T-helper 1 cell treated with Interleukin-12 subunit alpha and Interleukin-12 subunit beta and Interleukin-4 antibody, amounts not matched to agents 30 μg/mL and 1 μg/mL, for 36 hours (primary cell): ENCODE data around the gene VWA8.
"Not testable (repeated sequence)": the region's sequence is repeated elsewhere in the genome, so short reads cannot be mapped to it uniquely, and the experiment has no call there.

ENCODE experiments used
- H3K27ac Mint-ChIP-seq: one replicate; pipeline ENCODE4 v1.8.0; 2021; ENCODE audit warnings: mild to moderate bottlenecking, mixed read lengths
- H3K27me3 Mint-ChIP-seq: one replicate; pipeline ENCODE4 v1.8.0; 2021; ENCODE audit warnings: low read depth, mixed read lengths
- H3K36me3 Mint-ChIP-seq: one replicate; pipeline ENCODE4 v1.8.0; 2021; ENCODE audit warnings: low read depth, mixed read lengths
- H3K4me1 Mint-ChIP-seq: one replicate; pipeline ENCODE4 v1.8.0; 2021; ENCODE audit warnings: low read depth, mixed read lengths
- H3K4me3 Mint-ChIP-seq: one replicate; pipeline ENCODE4 v1.8.0; 2021; ENCODE audit warnings: mild to moderate bottlenecking, moderate library complexity, mixed read lengths
- H3K9me3 Mint-ChIP-seq: one replicate; pipeline ENCODE4 v1.8.0; 2021; ENCODE audit warnings: mixed read lengths

The VWA8 gene

DNA sequence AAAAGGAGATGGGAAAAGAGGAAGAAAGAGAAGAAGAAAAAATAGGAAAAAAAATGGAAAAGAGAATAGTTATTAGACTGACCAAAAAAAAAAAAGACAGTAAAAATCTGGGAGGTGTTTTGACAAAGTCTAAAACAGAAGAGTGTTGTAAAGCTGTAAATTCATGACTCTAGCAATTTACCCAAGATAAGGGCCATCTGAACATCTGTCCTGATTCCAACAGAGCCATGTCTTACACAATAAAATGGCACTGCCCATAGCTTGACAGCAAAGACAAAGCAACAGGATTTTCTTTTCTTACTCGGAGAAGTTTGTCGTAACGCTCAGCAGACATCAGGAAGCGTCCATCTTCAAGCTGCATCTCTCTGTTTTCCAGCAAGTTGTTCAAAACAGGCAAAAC lies 69.8 kb downstream of the VWA8 start:
- Mint-ChIP-seq H3K27ac (no peak overlapping the region), H3K36me3 (peaks cover 16% of the 10 kb centered on the region), H3K4me1 (no peaks in the 10 kb centered on the region), H3K27me3 (no peaks in the 10 kb centered on the region), H3K9me3 (no peaks in the 10 kb centered on the region), H3K4me3 (no peak overlapping the region)

DNA sequence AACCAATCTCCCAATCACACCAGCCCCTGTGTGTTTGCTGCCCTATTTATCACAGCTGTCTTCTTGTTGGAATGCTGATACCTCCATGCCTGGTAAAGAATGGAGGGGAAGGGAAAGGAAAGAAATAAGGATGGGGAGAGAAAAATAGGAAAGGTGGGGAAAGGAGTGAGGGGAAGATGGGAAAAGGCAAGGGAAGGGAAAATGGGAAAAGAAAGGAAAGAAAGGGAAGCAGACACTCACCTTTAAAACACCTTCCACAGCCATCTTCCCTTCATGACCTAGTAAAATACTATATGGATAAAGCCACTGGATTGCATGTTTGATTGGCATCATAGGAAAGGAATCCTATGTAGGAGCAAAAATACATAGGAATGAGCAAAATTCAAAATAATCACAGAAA lies 77.8 kb downstream of the VWA8 start:
- Mint-ChIP-seq H3K4me3 (no peak overlapping the region), H3K27ac (no peak overlapping the region), H3K27me3 (no peaks in the 10 kb centered on the region), H3K9me3 (peaks cover 3% of the 10 kb centered on the region), H3K36me3 (peaks cover 34% of the 10 kb centered on the region), H3K4me1 (no peaks in the 10 kb centered on the region)

DNA sequence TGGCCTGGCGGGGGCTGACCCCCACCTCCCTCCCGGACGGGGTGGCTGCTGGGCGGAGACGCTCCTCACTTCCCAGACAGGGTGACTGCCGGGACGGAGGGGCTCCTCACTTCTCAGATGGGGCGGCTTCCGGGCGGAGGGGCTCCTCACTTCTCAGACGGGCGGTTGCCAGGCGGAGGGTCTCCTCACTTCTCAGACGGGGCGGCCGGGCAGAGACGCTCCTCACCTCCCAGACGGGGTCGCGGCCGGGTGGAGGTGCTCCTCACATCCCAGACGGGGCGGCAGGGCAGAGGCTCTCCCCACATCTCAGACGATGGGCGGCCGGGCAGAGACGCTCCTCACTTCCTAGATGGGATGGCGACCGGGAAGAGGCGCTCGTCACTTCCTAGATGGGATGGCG lies 79.0 kb downstream of the VWA8 start:
- not testable (repeated sequence) for H3K27ac Mint-ChIP-seq, H3K4me3 Mint-ChIP-seq, H3K4me1 Mint-ChIP-seq, H3K9me3 Mint-ChIP-seq, H3K27me3 Mint-ChIP-seq
- peaks cover 32% of the 10 kb centered on the region for H3K36me3 Mint-ChIP-seq

DNA sequence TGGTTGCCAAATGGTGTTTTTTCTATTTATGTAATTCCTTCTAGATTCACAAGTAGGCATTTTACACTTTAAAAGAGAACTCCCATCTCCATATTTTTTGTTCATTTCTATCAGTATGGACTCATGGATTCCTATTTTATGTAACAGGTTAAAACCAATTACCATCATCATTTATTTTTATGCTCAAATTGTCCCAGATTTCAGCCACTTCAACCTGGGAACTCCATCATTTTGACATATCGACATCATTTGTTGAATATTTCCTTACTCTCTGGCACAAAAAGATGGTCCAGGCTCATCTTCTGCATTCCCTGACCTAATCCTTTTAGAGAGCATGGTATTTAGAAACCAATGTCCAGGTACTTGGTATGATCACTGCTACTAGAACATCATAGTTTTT lies 79.9 kb downstream of the VWA8 start:
- Mint-ChIP-seq H3K36me3 (peaks cover 28% of the 10 kb centered on the region), H3K4me1 (no peaks in the 10 kb centered on the region), H3K27me3 (no peaks in the 10 kb centered on the region), H3K9me3 (peaks cover 3% of the 10 kb centered on the region), H3K27ac (no peak overlapping the region), H3K4me3 (no peak overlapping the region)

DNA sequence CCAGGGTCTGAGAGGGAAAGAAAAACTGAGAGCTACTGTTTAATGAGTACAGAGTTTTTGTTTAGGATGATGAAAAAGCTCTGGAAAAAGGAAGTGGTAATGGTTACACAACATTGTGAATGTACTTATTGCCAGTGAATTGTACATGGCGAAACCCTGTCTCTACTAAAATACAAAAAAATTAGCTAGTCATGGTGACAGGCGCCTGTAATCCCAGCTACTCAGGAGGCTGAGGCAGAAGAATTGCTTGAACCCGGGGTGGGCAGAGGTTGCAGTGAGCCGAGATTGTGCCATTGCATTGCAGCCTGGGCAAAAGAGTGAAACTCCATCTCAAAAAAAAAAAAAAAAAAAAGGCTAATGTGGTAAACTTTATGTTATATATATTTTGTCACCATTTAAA lies 96.3 kb downstream of the VWA8 start:
- Mint-ChIP-seq H3K4me3 (no peak overlapping the region), H3K27ac (no peak overlapping the region), H3K27me3 (no peaks in the 10 kb centered on the region), H3K9me3 (no peaks in the 10 kb centered on the region), H3K4me1 (peaks cover 4% of the 10 kb centered on the region), H3K36me3 (peaks cover 2% of the 10 kb centered on the region)

DNA sequence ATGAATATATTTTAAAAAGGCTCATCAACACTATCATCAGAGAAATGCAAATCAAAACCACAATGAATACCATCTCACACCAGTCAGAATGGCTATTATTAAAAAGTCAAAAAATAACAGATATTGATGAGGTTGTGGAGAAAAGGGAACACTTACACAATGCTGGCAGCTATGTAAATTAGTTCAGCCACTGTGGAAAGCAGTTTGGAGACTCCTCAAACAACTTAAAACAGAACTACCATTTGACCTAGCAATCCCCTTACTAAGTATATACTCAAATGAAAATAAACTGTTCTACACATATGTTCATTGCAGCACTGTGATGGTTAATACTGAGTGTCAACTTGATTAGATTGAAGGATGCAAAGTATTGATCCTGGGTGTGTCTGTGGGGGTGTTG lies 98.2 kb downstream of the VWA8 start:
- not testable (repeated sequence) for H3K4me3 Mint-ChIP-seq, H3K9me3 Mint-ChIP-seq, H3K36me3 Mint-ChIP-seq, H3K27me3 Mint-ChIP-seq, H3K27ac Mint-ChIP-seq, H3K4me1 Mint-ChIP-seq

DNA sequence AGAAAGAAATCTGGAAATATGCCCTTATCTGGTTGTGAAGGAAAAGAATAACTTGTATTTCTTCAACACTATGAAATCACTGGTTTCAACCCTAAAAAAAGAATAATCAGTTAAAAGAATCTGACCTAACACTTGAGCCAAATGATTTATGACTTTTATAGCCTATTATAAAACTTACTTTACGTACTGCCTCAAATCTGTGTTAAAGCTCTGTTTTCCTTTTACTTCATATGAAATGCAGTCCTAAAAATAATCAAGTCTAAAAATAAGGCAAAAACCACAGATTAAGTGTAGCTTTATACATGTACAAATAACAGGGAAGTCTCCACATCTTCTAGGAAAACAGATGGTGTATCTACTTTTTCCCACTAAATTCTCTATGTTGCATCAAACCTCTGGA lies 101.3 kb downstream of the VWA8 start:
- peaks cover 4% of the 10 kb centered on the region for H3K4me1 Mint-ChIP-seq
- peaks cover 11% of the 10 kb centered on the region for H3K36me3 Mint-ChIP-seq
- no peak overlapping the region for H3K27ac Mint-ChIP-seq
- H3K4me3 Mint-ChIP-seq: no peak overlapping the region
- H3K27me3 Mint-ChIP-seq: no peaks in the 10 kb centered on the region
- H3K9me3 Mint-ChIP-seq: no peaks in the 10 kb centered on the region

DNA sequence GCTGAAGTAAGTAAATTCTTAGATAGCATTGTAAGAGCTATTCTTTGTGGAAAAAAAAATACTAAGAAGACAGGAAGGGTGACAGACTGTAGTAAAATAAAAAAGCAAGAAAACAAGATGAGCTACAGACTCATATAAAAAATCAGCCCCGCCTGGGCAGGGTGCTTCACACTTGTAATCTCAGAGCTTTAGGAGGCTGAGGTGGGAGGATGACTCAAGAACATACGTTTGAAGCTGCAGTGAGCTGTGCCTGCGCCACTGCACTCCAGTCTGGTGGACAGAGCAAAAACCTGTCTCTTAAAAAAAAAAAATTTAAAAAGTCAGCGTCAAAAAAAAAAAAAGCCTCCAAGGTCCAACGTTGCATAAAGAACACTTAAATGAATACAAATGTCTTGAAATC lies 102.1 kb downstream of the VWA8 start:
- Mint-ChIP-seq H3K36me3 (peaks cover 12% of the 10 kb centered on the region), H3K27me3 (no peaks in the 10 kb centered on the region), H3K4me3 (no peak overlapping the region), H3K27ac (no peak overlapping the region), H3K9me3 (no peaks in the 10 kb centered on the region), H3K4me1 (peaks cover 2% of the 10 kb centered on the region)

DNA sequence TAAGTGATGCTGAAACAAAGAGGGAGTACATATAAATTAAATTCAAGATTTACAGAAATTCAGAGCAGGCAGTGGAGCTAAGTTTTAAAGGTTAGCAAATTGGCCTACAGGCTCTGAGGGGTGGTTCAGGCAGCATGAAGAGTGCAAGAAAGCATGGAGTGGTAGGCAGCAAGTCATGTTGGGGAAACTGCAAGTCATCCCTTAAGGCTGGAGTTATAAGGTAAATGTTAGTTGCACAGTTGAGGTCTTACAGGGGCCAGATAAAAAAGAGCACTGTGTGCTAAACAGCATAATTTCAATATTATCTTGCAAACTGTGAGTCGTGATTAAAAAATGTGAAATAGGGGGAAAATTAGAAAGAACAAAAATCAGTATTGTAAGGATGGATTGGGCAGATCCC lies 106.2 kb downstream of the VWA8 start:
- Mint-ChIP-seq H3K4me3 (no peak overlapping the region), H3K36me3 (peaks cover 13% of the 10 kb centered on the region), H3K9me3 (no peaks in the 10 kb centered on the region), H3K27me3 (no peaks in the 10 kb centered on the region), H3K4me1 (no peaks in the 10 kb centered on the region), H3K27ac (no peak overlapping the region)

DNA sequence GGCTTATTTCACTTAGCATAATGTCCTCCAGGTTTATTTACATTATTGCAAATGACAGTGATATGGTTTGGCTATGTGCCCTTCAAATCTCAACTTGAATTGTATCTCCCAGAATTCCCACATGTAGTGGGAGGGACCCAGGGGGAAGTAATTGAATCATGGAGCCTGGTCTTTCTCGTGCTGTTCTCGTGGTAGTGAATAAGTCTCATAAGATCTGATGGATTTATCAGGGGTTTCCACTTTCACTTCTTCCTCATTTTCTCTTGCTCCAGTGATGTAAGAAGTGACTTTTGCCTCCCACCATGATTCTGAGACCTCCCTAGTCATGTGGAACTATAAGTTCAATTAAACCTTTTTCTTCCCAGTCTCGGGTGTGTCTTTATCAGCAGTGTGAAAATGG lies 109.6 kb downstream of the VWA8 start:
- no peak overlapping the region for H3K27ac Mint-ChIP-seq
- H3K9me3 Mint-ChIP-seq: no peaks in the 10 kb centered on the region

DNA sequence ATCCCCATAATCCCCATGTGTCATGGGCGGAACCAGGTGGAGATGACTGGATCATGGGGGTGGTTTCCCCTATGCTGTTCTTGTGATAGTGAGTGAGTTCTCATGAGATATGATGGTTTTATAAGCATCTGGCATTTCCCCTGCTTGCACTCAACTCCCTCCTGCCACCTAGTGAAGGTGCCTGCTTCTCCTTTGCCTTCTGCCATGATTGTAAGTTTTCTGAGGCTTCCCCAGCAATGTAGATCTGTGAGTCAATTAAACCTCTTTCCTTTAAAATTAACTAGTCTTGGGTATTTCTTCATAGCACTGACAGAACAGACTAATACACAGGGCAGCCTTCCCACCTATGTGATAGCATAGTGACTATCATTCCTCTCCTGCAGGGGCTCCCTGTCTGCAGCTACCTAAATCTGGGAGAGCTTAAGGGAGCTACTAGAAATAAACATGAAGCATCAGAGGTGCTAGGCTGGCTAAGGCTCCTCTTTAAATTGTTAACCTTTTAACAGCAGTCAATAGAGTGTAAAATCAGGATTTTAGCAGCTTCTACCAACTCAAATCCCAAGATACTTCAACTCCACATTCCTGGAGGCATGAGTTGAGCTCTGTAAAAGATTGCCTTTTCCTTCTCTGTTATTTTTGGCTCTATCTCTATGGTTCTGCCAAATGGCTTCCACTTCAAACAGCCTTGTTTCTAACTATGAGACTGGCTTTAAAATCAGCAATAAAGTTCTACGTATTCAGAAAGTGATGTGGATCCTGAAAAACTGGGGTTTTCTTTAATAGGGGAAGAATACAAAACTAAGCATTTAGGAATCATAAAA lies 112.3 kb downstream of the VWA8 start:
- Mint-ChIP-seq H3K4me3 (no peak overlapping the region), H3K27me3 (no peaks in the 10 kb centered on the region), H3K27ac (no peak overlapping the region), H3K4me1 (no peaks in the 10 kb centered on the region), H3K9me3 (no peaks in the 10 kb centered on the region), H3K36me3 (peaks cover 11% of the 10 kb centered on the region)

More for the DNA sequence above, 109.6 kb downstream of the VWA8 start:
- no peaks in the 10 kb centered on the region for H3K27me3 Mint-ChIP-seq
- no peaks in the 10 kb centered on the region for H3K4me1 Mint-ChIP-seq
- no peak overlapping the region for H3K4me3 Mint-ChIP-seq
- peaks cover 12% of the 10 kb centered on the region for H3K36me3 Mint-ChIP-seq

DNA sequence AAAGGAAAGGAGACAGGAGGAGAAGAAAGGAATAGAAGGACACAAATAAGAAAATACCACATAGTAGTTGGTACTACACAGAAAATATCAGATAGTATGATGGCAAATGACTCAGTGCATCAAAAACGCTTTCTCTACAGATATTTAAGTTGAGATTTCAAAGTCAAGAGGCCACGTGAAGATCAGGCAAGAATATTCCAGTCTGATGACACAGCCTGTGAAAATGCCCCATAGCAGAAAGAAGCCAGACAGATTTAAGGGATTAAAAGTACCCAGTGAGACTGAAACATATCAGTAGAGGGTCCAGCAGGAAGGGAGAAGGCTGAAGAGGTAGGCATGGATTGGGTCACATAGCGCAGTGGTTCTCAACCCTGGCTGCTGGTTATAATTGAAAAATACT lies 113.7 kb downstream of the VWA8 start:
- no peaks in the 10 kb centered on the region for H3K27me3 Mint-ChIP-seq
- no peaks in the 10 kb centered on the region for H3K4me1 Mint-ChIP-seq
- H3K9me3 Mint-ChIP-seq: no peaks in the 10 kb centered on the region
- H3K4me3 Mint-ChIP-seq: no peak overlapping the region
- H3K36me3 Mint-ChIP-seq: peaks cover 12% of the 10 kb centered on the region
- H3K27ac Mint-ChIP-seq: no peak overlapping the region

DNA sequence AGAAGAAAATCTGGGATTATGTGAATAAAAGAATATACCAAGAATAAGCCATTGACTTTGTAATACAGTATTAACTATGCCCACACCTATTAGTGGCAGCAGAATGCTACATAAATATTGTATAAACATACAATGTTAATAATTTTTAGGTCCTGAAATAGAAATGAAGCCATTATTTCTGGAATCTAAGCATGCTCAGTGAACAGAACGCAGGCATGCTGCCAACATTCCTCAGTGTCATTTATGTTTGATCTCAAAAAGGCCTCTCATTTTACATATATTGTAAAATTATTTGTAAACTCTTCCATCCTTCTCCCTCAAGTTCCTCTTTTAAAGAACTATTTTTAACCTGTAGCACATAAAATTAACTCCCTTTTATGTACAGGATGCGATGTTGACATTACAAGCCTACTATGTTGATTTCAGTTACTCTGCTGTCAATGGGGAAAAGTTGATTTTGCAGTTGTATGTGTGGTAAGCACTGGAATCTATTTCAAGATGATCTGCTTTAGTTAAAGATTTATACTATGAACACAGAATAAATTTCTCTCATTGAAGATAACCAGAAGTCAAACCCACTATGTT lies 118.8 kb downstream of the VWA8 start:
- H3K36me3 Mint-ChIP-seq: peaks cover 14% of the 10 kb centered on the region
- no peaks in the 10 kb centered on the region for H3K9me3 Mint-ChIP-seq
- no peaks in the 10 kb centered on the region for H3K4me1 Mint-ChIP-seq
- H3K27ac Mint-ChIP-seq: no peak overlapping the region
- H3K4me3 Mint-ChIP-seq: no peak overlapping the region
- no peaks in the 10 kb centered on the region for H3K27me3 Mint-ChIP-seq

DNA sequence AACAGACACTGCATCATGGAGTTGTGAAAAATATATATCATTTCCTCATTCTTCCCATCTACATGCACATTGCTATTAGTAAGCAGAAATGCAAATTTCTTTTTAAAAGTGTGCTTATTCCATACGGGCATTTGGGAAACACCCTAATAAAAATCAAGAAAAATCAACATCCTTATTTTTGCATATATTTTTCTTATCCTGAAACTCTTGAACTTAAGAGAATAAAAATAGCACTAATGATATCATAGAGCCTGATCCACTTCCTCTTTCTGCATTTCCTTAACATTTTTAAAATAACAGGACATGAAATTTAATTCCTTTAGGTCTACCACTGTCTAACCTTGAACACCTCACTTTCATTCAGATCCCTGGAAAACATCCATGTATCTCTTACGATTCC lies 123.3 kb downstream of the VWA8 start:
- Mint-ChIP-seq H3K27me3 (no peaks in the 10 kb centered on the region), H3K4me3 (no peak overlapping the region), H3K4me1 (no peaks in the 10 kb centered on the region), H3K9me3 (no peaks in the 10 kb centered on the region), H3K27ac (no peak overlapping the region), H3K36me3 (peaks cover 17% of the 10 kb centered on the region)

DNA sequence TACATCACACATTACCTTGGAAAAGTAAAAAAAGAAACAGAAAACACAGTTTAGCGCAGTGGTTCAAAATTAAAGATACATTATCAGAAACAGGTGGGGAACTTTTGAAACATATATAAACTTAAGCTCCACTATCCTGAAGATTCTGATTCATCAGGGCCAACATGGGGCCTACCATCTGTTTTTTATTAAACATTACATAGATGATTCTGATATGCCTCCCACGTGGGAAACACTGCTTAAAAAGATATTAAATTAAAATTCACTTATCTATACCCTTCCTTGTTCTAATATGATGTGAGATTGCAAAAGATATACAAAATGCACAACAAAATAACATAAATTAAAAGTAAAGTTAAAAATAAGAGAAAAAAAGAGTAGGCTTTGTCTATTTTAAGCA lies 125.0 kb downstream of the VWA8 start:
- Mint-ChIP-seq H3K36me3 (peaks cover 17% of the 10 kb centered on the region), H3K27ac (no peak overlapping the region), H3K4me3 (no peak overlapping the region), H3K27me3 (no peaks in the 10 kb centered on the region), H3K9me3 (no peaks in the 10 kb centered on the region), H3K4me1 (no peaks in the 10 kb centered on the region)
